ENCODE measurements around the gene THADA.

The THADA gene

GRCh38 chr2:43250015-43250414 is 345.8 kb downstream of the THADA start:
- DNase-seq (ENCODE audit: low read depth in 2 of 2): no peak

GRCh38 chr2:43248621-43249020 is 347.2 kb downstream of the THADA start:
- DNase-seq (ENCODE audit: low read depth in 2 of 2): no peak

- no peak for DNase-seq (ENCODE audit: low read depth in 2 of 2)
Measured at GRCh38 chr2:43246641-43247040, 349.2 kb downstream of the THADA start.

GRCh38 chr2:43241558-43241957 is 354.3 kb downstream of the THADA start:
- no peak for DNase-seq (ENCODE audit: low read depth in 2 of 2)

- no peak for DNase-seq (ENCODE audit: low read depth in 2 of 2)
Measured at GRCh38 chr2:43240766-43241150, 355.1 kb downstream of the THADA start.

GRCh38 chr2:43239981-43240765 is 355.7 kb downstream of the THADA start:
- no peak for DNase-seq (ENCODE audit: low read depth in 2 of 2)

- no peak for DNase-seq (ENCODE audit: low read depth in 2 of 2)
Measured at GRCh38 chr2:43238813-43239212, 357.0 kb downstream of the THADA start.

GRCh38 chr2:43238176-43238575 is 357.7 kb downstream of the THADA start:
- no peak for DNase-seq (ENCODE audit: low read depth in 2 of 2)

GRCh38 chr2:43233218-43234212 is 362.3 kb downstream of the THADA start:
- DNase-seq (ENCODE audit: low read depth in 2 of 2): no peak

GRCh38 chr2:43230951-43231827 is 364.6 kb downstream of the THADA start:
- no peak for DNase-seq (ENCODE audit: low read depth in 2 of 2)

- DNase-seq (ENCODE audit: low read depth in 2 of 2): no peak
Measured at GRCh38 chr2:43230351-43230885, 365.4 kb downstream of the THADA start.

GRCh38 chr2:43228756-43229659 is 366.8 kb downstream of the THADA start:
- DNase-seq (ENCODE audit: low read depth in 2 of 2): no peak

- no peak for DNase-seq (ENCODE audit: low read depth in 2 of 2)
Measured at GRCh38 chr2:43228321-43228751, 367.5 kb downstream of the THADA start.

GRCh38 chr2:43227830-43228281 is 368.0 kb downstream of the THADA start:
- DNase-seq (ENCODE audit: low read depth in 2 of 2): no peak

- DNase-seq (ENCODE audit: low read depth in 2 of 2): peak; percentile 49 to 71
Measured at GRCh38 chr2:43226955-43227829, 368.6 kb downstream of the THADA start.

- DNase-seq (ENCODE audit: low read depth in 2 of 2): peak; percentile 92 to 94
Measured at GRCh38 chr2:43226558-43226954, 369.3 kb downstream of the THADA start, which contains the start of gene ZFP36L2. Gene ZFP36L2 (minus strand): TSS chr2:43226606. CDS start chr2:43226315, 291 bp downstream.

GRCh38 chr2:43225788-43226557 is 369.9 kb downstream of the THADA start:
- DNase-seq (ENCODE audit: low read depth in 2 of 2): peak in 1 of 2 donors; percentile 69

- DNase-seq (ENCODE audit: low read depth in 2 of 2): peak; percentile 44 to 48
Measured at GRCh38 chr2:43225093-43225787, 370.6 kb downstream of the THADA start.

Measured in stimulated activated CD4-positive, alpha-beta T cell treated with anti-CD3 and anti-CD28 coated beads, Interleukin-1b, Interleukin-23, amount 100 ng/mL, for 4 hours (primary cell).